ENCODE measurements around the gene ENTREP1. TPM values are rescaled to one million over a fixed set of nuclear protein-coding genes. Genes with fewer than 3 reads are reported as not detected.

The ENTREP1 gene
- total RNA-seq, 4 donors from 2014 or later: 11.3 to 29.3 (median 21.3) TPM

DNA sequence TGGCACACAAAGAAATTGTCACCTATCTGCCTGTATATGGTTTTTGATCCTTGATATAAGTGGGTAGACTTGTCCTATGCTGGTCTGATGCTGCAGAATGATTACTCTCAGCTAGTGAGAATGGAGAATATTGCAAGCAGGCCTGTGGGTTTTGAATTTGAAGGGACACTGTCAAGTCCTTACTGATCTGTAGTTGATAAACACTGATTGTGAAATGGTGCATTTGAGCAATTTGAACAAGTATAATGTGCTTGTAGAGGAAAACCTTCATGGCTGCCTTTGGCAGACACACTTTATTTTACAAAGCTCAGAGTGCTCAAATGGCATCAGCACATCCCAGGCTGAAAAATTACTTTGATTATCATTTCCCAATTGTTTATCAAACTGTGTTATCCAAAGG, 9.3 kb downstream of the ENTREP1 start:
- H3K27me3 ChIP-seq: no peaks in the 10 kb centered on the region
- peak overlapping the region in 1 of 4 donors; percentile 4 for H3K27ac ChIP-seq
- TF ChIP-seq EP300 (IDR thresholded peaks at IDR 0.05) (no peak), POLR2A (IDR thresholded peaks at IDR 0.05) (no peak), POLR2AphosphoS5 (IDR thresholded peaks at IDR 0.05) (no peak)
- TF ChIP-seq, protein P1, sequence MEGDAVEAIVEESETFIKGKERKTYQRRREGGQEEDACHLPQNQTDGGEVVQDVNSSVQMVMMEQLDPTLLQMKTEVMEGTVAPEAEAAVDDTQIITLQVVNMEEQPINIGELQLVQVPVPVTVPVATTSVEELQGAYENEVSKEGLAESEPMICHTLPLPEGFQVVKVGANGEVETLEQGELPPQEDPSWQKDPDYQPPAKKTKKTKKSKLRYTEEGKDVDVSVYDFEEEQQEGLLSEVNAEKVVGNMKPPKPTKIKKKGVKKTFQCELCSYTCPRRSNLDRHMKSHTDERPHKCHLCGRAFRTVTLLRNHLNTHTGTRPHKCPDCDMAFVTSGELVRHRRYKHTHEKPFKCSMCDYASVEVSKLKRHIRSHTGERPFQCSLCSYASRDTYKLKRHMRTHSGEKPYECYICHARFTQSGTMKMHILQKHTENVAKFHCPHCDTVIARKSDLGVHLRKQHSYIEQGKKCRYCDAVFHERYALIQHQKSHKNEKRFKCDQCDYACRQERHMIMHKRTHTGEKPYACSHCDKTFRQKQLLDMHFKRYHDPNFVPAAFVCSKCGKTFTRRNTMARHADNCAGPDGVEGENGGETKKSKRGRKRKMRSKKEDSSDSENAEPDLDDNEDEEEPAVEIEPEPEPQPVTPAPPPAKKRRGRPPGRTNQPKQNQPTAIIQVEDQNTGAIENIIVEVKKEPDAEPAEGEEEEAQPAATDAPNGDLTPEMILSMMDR (IDR thresholded peaks at IDR 0.05): no peak
- peaks cover 0 to 35% (median 0%) of the 10 kb centered on the region in 3 donors for H3K4me1 ChIP-seq
- H3K36me3 ChIP-seq: no peaks in the 10 kb centered on the region
- ATAC-seq: no peak
- no peak overlapping the region for H3K4me3 ChIP-seq
- H3K9me3 ChIP-seq: no peaks in the 10 kb centered on the region

DNA sequence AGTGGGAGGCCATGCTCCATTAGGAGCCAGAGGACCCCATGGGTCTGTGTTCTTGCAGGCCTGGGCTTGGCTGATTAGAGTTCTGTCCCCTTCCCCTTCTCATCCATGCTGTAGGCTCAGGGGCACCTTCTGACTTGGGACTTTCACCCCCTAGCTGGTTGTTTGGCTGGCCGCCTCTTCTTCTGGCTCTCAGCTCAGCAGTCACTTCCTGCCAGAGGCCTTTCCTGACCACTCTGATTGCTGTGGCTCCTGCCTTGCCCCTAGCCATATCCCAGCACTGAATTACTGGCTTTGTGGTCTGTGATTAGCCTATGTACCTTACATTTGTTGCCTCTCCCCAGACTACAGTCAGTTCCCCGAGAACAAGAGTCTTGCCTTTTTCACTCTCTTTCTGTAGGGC, 14.6 kb downstream of the ENTREP1 start:
- Histone ChIP-seq H3K27me3 (no peaks in the 10 kb centered on the region), H3K36me3 (no peaks in the 10 kb centered on the region), H3K4me3 (no peak overlapping the region), H3K9me3 (no peaks in the 10 kb centered on the region), H3K27ac (peak overlapping the region in 1 of 4 donors; percentile 11), H3K4me1 (peaks cover 0 to 30% (median 0%) of the 10 kb centered on the region in 3 donors)
- no peak for TF ChIP-seq POLR2AphosphoS5 (IDR thresholded peaks at IDR 0.05)
- TF ChIP-seq POLR2A (IDR thresholded peaks at IDR 0.05): no peak
- TF ChIP-seq, protein P1 (IDR thresholded peaks at IDR 0.05): no peak
- TF ChIP-seq EP300 (IDR thresholded peaks at IDR 0.05): no peak
- no peak for ATAC-seq
- 80 to 81% methylated on average over 1 to 2 of the region's 2 CpGs for WGBS, 2 donors (ENCODE audit: low coverage in 1 of 2)

DNA sequence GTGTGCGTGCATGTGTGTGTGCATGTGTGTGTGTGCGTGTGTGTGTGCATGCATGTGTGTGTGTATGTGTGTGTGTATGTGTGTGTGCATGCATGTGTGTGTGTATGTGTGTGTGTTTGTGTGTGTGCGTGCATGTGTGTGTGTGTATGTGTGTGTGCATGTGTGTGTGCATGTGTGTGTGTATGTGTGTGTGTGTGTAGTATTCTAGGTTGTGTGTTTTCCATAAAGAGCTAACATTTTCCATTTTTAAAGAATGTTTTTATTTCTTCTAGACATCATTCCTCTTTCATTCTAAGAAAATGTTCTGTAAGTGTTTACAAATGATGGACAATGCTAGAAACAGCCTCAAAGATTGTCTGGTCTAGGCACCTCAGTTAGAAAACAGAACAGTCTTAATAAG, 15.6 kb downstream of the ENTREP1 start:
- no peak for ATAC-seq
- 24% methylated on average over 3 of the region's 3 CpGs; no CpG with 5 or more reads in 1 of the 2 donors for WGBS, 2 donors (ENCODE audit: low coverage in 1 of 2)
- H3K4me1 ChIP-seq: peaks cover 0 to 24% (median 0%) of the 10 kb centered on the region in 3 donors
- no peak overlapping the region for H3K27ac ChIP-seq
- H3K36me3 ChIP-seq: no peaks in the 10 kb centered on the region
- no peaks in the 10 kb centered on the region for H3K27me3 ChIP-seq
- H3K9me3 ChIP-seq: no peaks in the 10 kb centered on the region
- TF ChIP-seq EP300 (IDR thresholded peaks at IDR 0.05) (no peak), POLR2AphosphoS5 (IDR thresholded peaks at IDR 0.05) (no peak), POLR2A (IDR thresholded peaks at IDR 0.05) (no peak)
- TF ChIP-seq, protein P1 (IDR thresholded peaks at IDR 0.05): no peak
- no peak overlapping the region for H3K4me3 ChIP-seq

DNA sequence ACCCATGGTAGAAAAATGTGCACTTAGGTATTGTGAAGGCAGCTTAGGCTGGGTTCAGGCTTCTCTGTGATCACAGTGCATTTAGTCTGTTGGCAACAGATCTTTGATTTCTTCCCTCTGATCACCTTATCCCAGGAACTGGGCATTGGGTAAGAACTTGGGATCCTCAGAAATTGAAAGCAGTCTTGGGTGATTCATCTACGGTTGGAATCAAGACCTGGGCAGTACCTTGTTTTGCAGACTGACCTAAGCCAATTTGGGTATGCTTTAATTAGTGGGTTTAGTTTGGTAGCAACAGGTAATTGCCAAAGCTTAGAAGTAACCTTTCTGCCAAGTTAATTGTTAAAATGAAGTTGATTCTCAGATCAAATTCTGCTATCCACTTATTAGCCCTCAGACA, 17.8 kb downstream of the ENTREP1 start:
- Histone ChIP-seq H3K4me3 (no peak overlapping the region), H3K27me3 (no peaks in the 10 kb centered on the region), H3K36me3 (no peaks in the 10 kb centered on the region), H3K9me3 (no peaks in the 10 kb centered on the region), H3K27ac (no peak overlapping the region), H3K4me1 (peaks cover 0 to 31% (median 0%) of the 10 kb centered on the region in 3 donors)
- no peak for ATAC-seq
- no peak for TF ChIP-seq EP300 (IDR thresholded peaks at IDR 0.05)
- no peak for TF ChIP-seq POLR2A (IDR thresholded peaks at IDR 0.05)
- no peak for TF ChIP-seq POLR2AphosphoS5 (IDR thresholded peaks at IDR 0.05)
- TF ChIP-seq, protein P1 (IDR thresholded peaks at IDR 0.05): no peak
- WGBS, 2 donors (ENCODE audit: low coverage in 1 of 2): no CpG with 5 or more reads among the region's 1 CpG

DNA sequence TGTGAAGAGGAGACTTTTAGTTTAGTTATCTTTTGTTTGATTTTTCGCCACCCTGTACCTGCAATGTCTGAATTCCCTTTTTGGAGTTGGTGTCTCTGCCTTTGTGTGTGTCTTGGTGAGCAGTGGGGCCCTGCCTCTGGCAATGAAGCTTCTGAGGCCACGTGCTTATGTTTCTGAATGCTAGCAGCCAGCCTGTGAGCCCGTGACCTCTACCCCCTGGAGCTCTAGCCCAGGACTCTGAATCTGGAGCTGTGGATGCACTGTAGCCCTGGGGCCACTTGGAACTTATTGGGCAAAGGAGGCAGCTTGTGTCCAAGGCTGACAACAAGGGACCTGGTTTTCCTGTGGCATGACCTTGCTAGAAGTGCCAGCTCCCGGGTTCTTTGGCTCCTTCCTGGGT, 19.4 kb downstream of the ENTREP1 start:
- ATAC-seq: no peak
- Histone ChIP-seq H3K27ac (no peak overlapping the region), H3K4me1 (peaks cover 0 to 31% (median 0%) of the 10 kb centered on the region in 3 donors), H3K4me3 (no peak overlapping the region), H3K9me3 (no peaks in the 10 kb centered on the region), H3K27me3 (no peaks in the 10 kb centered on the region), H3K36me3 (no peaks in the 10 kb centered on the region)
- WGBS, 2 donors (ENCODE audit: low coverage in 1 of 2): 74 to 93% methylated on average over 2 to 4 of the region's 4 CpGs
- TF ChIP-seq POLR2A (IDR thresholded peaks at IDR 0.05) (no peak), POLR2AphosphoS5 (IDR thresholded peaks at IDR 0.05) (no peak)
